Stimulated activated naive B cell treated with anti-CD40 and anti-IgM and Interleukin-4, amounts not matched to agents 10 μg/mL and 1 μg/mL and 100 μg/mL, for 72 hours (primary cell): Measurements from ENCODE around the gene KCNIP3.

Experiments used
- ATAC-seq, 2 donors: fragments of 150-1000 bp; cut with Tn5 transposase; replicated peaks; 2 replicates each; pipeline ENCODE4 v1.10.0; 2021; ENCODE audit warnings: moderate library complexity in 1 of 2
- DNase-seq: peaks from one replicate; pipeline ENCODE4 v3.0.0; 2021
- H3K27ac Mint-ChIP-seq: one replicate; pipeline ENCODE4 v1.8.0; 2022; ENCODE audit warnings: mild to moderate bottlenecking, mixed read lengths
- H3K27me3 Mint-ChIP-seq, 2 donors: one replicate each; pipeline ENCODE4 v1.8.0; 2022; ENCODE audit warnings: mixed read lengths in 2 of 2
- H3K36me3 Mint-ChIP-seq, 2 donors: one replicate each; pipeline ENCODE4 v1.8.0; 2022; ENCODE audit warnings: mixed read lengths in 2 of 2, mild to moderate bottlenecking in 1 of 2
- H3K4me1 Mint-ChIP-seq, 2 donors: one replicate each; pipeline ENCODE4 v1.8.0; 2022; ENCODE audit warnings: mixed read lengths in 2 of 2, mild to moderate bottlenecking in 1 of 2
- H3K4me3 Mint-ChIP-seq, 2 donors: one replicate each; pipeline ENCODE4 v1.8.0; 2022; ENCODE audit warnings: mild to moderate bottlenecking in 2 of 2, mixed read lengths in 2 of 2, moderate library complexity in 1 of 2
- H3K9me3 Mint-ChIP-seq, 2 donors: one replicate each; pipeline ENCODE4 v1.8.0; 2022; ENCODE audit warnings: mixed read lengths in 2 of 2, mild to moderate bottlenecking in 1 of 2

KCNIP3 gene

DNA sequence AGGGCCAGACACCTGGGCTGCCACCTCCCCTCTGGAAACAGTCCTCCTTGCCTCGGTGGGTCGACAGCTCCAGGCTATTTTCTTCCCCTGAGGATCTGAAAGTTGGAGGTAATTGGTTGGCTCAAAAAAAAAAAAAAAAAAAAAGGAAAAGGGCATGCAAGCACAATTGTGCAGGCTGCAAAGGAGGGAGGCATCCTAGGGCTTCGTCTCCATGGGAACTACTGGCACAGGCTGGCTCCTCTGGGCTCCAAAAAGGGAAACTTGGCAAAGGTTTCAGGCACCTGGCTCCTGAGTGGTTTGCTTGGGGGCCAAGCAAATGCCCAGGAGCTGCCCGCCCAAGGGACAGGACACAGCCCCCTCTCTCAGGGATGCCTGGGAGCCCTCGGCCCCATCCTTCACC, 1.1 kb upstream of the KCNIP3 start:
- Mint-ChIP-seq H3K27ac (no peak overlapping the region), H3K4me3 (no peak overlapping the region), H3K9me3 (peaks cover 7 to 15% of the 10 kb centered on the region in 2 donors), H3K36me3 (peaks cover 0 to 2% of the 10 kb centered on the region in 2 donors), H3K4me1 (peaks cover 0 to 2% of the 10 kb centered on the region in 2 donors), H3K27me3 (peaks cover 19 to 20% of the 10 kb centered on the region in 2 donors)
- no peak for DNase-seq
- ATAC-seq = no peak

DNA sequence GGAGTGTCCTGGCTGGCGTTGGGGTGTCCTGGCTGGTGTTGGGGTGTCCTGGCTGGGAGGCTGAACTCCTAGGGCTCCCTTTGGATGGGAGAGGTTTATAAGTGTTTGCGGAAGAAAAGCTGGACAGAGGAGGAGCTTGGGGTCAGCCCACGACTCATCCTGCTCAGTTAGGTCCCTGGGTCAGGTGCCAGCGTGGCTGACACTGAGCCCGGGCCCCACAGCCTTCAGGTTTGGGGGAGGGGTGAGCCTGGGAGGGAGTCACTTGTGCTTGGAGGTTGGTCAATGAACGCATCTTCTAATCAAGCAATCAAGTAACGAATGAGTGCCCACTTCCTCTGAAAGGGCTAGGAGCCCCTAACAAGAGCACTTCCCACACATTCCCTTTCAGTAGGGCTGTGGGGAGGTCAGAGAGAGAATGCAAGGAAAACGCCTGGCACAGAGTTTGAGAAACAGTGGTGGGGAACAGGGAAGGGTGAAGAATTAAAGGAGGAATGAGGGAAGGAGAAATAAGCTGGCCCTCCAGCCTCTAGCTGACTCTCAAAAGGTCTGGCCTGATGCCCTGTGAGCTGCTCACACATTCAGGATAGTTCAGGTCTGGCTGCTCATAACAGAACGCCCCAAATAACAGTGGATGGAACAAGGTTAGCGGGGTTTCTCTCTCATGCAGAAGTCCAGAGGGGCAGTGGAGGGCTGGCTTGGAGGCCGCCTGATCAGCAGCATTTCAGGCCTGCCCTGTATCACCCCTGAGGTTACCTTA, 670 bp downstream of the KCNIP3 start:
- no peak for ATAC-seq
- DNase-seq = no peak
- H3K4me3 Mint-ChIP-seq = no peak overlapping the region
- no peaks in the 10 kb centered on the region for H3K36me3 Mint-ChIP-seq
- H3K4me1 Mint-ChIP-seq = peaks cover 0 to 2% of the 10 kb centered on the region in 2 donors
- peak overlapping the region; percentile 52 for H3K27ac Mint-ChIP-seq
- peaks cover 0 to 4% of the 10 kb centered on the region in 2 donors for H3K9me3 Mint-ChIP-seq
- H3K27me3 Mint-ChIP-seq = peaks cover 19 to 20% of the 10 kb centered on the region in 2 donors

DNA sequence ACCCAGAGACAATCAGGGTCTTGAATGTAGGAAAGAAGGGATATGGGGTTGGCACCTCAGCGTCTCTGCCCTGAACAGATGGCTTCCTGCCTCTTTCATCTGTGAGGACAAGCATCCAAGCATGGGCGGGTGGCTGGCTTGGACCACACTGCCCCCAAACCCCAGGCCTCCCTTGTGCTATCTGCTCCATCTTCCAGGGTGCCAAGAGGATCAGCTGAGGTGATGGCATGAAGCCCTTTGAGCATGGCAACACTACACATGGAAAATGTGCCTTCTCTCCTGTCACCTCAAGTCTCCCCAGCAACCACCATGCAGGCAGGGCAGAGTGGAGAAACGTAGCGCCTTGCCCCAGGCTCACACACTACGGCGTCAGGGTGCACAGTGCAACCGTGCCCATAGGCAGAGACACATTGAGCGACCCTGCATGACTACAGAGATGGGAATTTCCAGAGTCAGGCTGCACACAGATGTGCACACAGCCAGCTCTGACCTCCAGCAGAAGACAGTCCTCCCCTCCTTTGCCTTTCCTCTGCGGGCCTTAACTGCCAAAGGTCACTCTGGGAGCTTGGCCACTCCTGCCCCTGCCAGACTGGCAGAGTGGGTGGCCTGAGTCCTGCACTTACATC, 1.5 kb downstream of the KCNIP3 start:
- Mint-ChIP-seq H3K27ac (no peak overlapping the region), H3K27me3 (peaks cover 19 to 20% of the 10 kb centered on the region in 2 donors), H3K4me3 (no peak overlapping the region), H3K9me3 (no peaks in the 10 kb centered on the region), H3K4me1 (peaks cover 0 to 4% of the 10 kb centered on the region in 2 donors), H3K36me3 (no peaks in the 10 kb centered on the region)
- no peak for DNase-seq
- peak in 1 of 2 donors; percentile 22 for ATAC-seq

DNA sequence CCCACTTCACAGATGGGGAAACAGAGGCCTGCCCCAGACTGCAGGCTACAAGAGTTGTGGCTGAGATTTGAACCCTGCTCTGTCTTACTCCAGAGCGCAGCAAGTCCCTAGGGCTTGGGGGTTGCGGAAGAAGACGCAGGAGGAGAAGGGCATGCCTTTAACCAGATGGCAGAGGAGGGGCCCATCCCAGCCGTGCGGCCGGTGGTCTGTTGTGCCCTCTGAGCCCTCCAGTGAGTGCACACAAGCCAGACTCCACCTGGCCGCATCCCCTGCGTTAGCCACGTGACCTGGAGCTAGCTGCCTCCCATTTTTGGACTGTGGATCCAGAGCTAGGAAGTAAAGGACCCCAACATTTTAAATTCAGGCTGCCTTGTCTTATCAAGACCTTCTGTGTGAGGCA, 2.8 kb downstream of the KCNIP3 start:
- peaks cover 19 to 20% of the 10 kb centered on the region in 2 donors for H3K27me3 Mint-ChIP-seq
- no peaks in the 10 kb centered on the region for H3K36me3 Mint-ChIP-seq

DNA sequence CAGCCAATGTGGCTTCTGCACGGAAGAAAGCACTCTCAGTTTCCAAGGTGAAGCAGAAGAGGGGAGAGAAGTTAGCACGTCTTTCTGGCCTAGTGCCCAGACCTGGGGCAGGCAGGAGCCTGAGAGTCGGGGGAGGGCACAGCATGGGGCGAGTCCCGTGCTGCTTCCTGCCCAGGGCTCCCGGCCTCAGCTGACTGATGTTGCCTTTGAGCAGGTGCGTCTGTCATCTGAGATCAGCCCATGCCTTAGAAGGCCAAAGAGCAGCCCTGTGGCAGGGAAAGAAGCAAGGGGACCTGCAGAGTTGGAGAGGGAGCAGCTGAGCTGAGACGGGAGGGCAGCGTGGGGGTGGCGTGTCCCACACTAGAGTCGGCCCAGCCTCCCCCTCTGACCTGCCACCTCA, 3.3 kb downstream of the KCNIP3 start:
- H3K4me1 Mint-ChIP-seq = peaks cover 0 to 4% of the 10 kb centered on the region in 2 donors
- no peaks in the 10 kb centered on the region for H3K36me3 Mint-ChIP-seq
- peaks cover 19 to 20% of the 10 kb centered on the region in 2 donors for H3K27me3 Mint-ChIP-seq
- ATAC-seq = no peak
- H3K9me3 Mint-ChIP-seq = no peaks in the 10 kb centered on the region
- no peak overlapping the region for H3K4me3 Mint-ChIP-seq
- DNase-seq = no peak
- H3K27ac Mint-ChIP-seq = no peak overlapping the region

More for the DNA sequence above, 2.8 kb downstream of the KCNIP3 start:
- no peaks in the 10 kb centered on the region for H3K9me3 Mint-ChIP-seq
- ATAC-seq = no peak
- no peak overlapping the region for H3K27ac Mint-ChIP-seq
- H3K4me3 Mint-ChIP-seq = no peak overlapping the region
- no peak for DNase-seq
- H3K4me1 Mint-ChIP-seq = peaks cover 0 to 4% of the 10 kb centered on the region in 2 donors

DNA sequence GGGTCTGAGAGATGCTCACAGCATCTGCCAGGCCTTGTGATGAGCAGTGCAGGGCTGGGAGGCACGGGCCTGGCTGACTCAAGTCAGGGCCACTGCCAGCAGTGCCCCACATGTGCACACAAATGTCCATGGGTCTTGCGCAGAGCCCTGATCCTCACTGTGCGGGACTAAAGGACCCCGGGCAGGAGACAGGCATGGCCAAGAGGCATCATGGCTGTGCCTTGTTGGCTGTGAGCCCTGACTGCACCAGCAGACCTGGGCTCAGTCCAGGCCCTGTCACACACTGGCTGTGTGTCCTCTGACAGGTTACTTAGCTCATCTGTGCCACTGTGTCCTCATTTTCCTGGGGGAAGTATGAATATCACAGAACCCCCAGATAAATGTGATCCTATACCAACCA, 4.0 kb downstream of the KCNIP3 start:
- Mint-ChIP-seq H3K9me3 (no peaks in the 10 kb centered on the region), H3K4me1 (peaks cover 0 to 4% of the 10 kb centered on the region in 2 donors), H3K27ac (no peak overlapping the region), H3K27me3 (peaks cover 16 to 19% of the 10 kb centered on the region in 2 donors), H3K4me3 (no peak overlapping the region), H3K36me3 (no peaks in the 10 kb centered on the region)
- no peak for ATAC-seq
- no peak for DNase-seq

DNA sequence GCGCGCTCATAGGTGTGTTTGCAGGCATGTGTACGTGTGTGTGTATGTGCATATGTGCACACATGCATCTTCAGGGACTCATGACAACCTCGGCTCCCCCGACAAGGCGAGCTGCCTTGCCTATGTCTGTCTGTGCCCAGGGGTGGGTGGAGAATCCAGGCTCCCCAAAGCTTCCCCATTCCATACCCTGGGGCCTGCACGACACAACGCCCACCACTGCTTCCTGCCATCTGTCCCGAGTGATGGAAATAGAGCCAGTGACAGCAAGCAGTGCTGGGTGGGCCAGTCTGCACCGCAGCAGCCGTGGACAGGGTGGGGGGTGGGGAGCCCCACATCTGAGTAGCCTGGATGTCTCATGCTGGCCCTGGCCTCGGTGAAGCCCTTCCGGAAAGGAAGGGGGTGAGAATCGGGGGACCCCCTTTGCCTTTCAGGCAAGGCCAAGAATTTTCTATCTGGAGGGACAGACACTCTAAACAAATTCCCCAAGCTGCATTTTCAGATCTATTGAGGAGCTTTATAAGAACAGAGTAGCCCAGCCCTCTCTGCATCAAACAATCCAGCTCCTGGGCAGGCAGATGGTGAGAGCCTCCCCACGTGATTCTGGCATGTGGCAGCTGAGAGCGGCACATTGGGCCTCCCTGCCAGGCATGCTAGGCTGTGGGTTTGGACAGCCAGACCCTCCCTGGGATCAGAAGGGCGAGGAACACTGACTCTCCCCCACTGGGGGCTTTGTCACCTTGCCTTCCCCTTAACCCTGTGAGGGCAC, 4.9 kb downstream of the KCNIP3 start:
- no peak for ATAC-seq
- no peaks in the 10 kb centered on the region for H3K36me3 Mint-ChIP-seq

DNA sequence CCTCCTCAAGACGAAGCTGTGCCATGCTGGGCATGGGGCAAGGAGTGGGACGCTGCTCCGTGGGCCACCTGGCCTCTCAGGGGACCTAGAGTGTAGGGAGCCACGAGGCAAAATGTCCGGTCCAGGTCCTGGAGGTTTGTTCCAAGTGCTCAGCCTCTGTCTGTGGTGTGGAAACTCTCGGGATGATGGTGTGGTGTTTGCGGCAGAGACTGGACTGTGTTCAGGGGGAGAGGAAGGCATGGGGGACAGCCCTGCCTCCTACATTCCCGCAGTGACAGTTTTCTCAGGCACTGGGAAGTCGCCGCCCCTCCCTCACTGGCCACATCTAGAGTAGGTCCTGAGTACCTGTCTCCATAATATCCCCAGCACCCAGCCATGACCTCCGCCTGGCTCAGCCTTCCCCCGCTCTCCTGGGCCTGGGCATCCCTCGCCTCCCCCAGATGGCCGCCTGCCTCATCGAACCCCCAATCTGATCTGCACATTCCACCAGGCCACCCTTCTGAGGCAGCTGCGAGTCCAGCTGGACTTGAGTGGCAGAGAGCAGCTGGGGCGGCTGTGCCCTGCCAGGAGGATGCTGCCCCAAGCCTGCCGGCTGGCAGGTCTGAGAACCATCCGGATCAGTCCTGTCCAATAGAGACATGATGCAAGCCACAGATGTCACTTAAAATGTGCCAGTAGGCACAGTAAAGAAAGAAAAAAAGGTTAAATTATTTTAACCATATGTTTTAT, 6.2 kb downstream of the KCNIP3 start:
- no peaks in the 10 kb centered on the region for H3K9me3 Mint-ChIP-seq
- peaks cover 0 to 4% of the 10 kb centered on the region in 2 donors for H3K27me3 Mint-ChIP-seq
- DNase-seq (no peak), ATAC-seq (no peak)
- no peak overlapping the region for H3K27ac Mint-ChIP-seq
- no peaks in the 10 kb centered on the region for H3K36me3 Mint-ChIP-seq
- peaks cover 0 to 3% of the 10 kb centered on the region in 2 donors for H3K4me1 Mint-ChIP-seq
- H3K4me3 Mint-ChIP-seq = no peak overlapping the region

More for the DNA sequence above, 4.9 kb downstream of the KCNIP3 start:
- no peak for DNase-seq
- Mint-ChIP-seq H3K27me3 (peaks cover 7 to 11% of the 10 kb centered on the region in 2 donors), H3K9me3 (no peaks in the 10 kb centered on the region), H3K27ac (no peak overlapping the region), H3K4me3 (no peak overlapping the region), H3K4me1 (peaks cover 0 to 1% of the 10 kb centered on the region in 2 donors)

DNA sequence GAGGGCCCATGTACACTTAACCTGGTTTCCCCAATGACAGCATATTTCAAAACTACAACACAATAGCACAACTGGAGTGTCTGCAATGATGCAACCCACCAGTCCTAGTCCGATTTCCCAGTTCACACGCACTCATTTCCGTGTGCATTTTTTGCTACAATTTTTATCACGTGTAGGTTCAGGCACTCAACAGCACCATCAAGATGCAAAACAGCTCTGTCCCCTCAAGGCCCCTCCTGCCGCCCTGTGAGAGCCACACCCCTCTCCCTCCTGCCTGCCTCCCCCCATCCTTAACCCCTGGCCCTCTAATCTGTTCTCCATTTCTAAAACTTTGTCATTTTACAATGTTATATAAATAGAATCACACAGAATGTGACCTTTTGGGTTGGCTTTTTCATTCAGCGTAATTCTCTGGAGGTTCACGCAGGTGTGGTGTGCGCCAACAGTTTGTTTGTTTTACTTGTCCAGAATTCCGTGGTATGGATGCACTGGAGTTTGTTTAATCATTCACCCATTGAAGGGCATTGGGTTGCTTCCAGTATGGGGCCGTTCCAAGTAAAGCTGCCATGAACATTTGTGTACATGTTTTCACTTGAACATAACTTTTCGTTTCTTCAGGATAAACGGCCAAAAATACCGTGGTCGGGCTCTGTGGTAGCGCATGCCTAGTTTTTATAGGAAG, 8.4 kb downstream of the KCNIP3 start:
- Mint-ChIP-seq H3K4me3 (no peak overlapping the region), H3K4me1 (peaks cover 0 to 3% of the 10 kb centered on the region in 2 donors), H3K9me3 (no peaks in the 10 kb centered on the region), H3K27me3 (peaks cover 0 to 4% of the 10 kb centered on the region in 2 donors), H3K36me3 (no peaks in the 10 kb centered on the region), H3K27ac (no peak overlapping the region)
- DNase-seq (no peak), ATAC-seq (no peak)

DNA sequence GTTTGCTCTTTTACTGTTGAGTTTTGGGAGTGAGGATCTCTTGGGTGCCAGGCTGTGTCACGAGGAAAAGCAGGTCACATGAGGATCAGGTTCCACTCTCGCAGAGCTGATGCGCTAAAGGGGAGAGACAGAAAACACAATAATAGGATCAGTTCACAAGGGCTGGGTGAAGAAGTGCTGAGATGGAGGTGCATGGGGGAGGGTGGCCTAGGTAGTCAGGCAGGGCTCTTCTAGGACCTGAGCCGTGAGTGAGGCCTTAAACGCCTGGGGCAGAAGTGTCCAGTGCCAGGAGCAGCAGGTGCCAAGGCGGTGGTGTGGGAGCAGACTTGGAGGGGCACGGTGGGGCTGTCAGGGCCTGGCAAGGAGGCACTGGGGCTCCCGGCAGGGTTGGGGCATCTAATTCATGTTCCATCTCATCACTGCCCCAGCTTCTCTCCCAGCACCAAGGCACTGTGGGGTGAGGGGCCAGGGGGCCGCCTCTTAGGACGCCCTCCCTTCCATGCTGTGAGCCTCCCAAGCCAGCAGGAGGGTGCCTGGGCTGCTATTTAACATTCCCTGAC, 9.3 kb downstream of the KCNIP3 start:
- no peak overlapping the region for H3K27ac Mint-ChIP-seq
- H3K4me1 Mint-ChIP-seq = peaks cover 0 to 3% of the 10 kb centered on the region in 2 donors
- ATAC-seq = no peak
- H3K4me3 Mint-ChIP-seq = no peak overlapping the region
- H3K27me3 Mint-ChIP-seq = peaks cover 0 to 4% of the 10 kb centered on the region in 2 donors
- DNase-seq = no peak
- H3K36me3 Mint-ChIP-seq = no peaks in the 10 kb centered on the region
- H3K9me3 Mint-ChIP-seq = no peaks in the 10 kb centered on the region

DNA sequence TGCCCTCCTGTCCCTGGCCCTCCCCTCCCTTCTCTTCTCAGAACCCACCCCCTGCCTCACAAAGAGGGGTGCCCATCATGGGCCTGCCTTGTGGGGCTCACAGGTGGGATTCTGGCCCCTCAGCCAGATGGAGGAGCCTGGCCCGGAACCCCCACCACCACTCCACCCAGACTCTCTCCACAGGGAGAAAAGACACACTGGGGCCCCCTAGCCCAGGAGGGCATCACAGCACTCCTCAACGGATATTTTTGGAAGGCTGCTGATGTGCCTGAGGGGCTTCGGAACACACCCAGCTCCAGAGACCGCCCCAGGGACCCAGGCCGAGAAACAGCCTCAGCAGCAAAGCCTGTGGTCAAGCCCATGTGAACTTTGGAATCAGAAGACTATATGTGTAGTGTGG, 9.9 kb downstream of the KCNIP3 start:
- no peak for ATAC-seq
- Mint-ChIP-seq H3K4me1 (peaks cover 0 to 3% of the 10 kb centered on the region in 2 donors), H3K27me3 (peaks cover 0 to 4% of the 10 kb centered on the region in 2 donors), H3K4me3 (no peak overlapping the region), H3K9me3 (no peaks in the 10 kb centered on the region), H3K27ac (no peak overlapping the region), H3K36me3 (no peaks in the 10 kb centered on the region)
- no peak for DNase-seq

DNA sequence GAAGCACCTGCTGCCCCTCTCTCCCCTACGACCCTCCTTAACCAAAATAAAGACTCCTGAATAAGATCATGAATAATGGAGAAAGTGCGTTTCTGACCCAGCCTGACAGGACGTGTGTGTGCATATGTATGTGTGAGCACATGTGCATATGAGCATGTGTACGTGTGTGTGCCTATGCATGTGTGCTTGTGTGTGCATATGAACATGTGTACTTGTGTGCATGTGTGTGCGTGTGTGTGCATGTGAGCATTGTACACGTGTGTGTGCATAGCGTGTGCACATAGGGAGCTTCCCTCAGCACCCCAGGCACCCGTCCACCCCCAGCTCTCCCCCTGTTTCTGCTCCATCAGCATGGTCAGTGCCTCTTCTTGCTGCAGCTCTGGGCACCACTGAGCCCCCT, 10.7 kb downstream of the KCNIP3 start:
- no peak overlapping the region for H3K27ac Mint-ChIP-seq
- H3K4me1 Mint-ChIP-seq = peaks cover 0 to 3% of the 10 kb centered on the region in 2 donors
- DNase-seq (no peak), ATAC-seq (no peak)
- no peak overlapping the region for H3K4me3 Mint-ChIP-seq
- peaks cover 0 to 4% of the 10 kb centered on the region in 2 donors for H3K27me3 Mint-ChIP-seq
- no peaks in the 10 kb centered on the region for H3K9me3 Mint-ChIP-seq
- no peaks in the 10 kb centered on the region for H3K36me3 Mint-ChIP-seq

DNA sequence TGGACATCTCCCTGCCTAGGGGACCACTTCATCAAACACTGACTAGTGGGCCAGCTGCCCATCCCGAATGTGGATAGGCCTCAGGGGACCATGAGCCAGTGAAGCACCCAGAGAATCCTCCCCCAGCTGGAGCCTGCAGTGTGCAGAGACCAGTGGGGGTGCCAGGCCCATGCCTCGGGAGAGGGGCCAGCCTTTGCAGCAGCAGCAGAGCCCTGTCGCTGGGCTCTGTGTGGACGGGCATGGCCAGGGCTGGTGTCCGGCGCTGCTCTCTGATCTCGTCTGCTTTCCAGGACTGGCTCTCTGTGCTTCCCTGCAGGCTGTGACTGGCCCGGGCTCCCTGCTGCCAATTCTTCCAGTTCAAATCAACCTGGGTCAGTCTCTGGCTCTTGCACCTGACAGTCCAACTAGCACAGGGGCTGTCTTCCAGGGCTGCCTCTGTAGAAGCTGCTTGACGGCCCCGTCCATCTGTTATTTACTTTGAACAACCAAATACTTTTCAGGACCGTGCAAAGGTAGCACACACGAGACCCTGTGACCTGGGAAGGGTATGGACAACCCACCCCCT, 11.4 kb downstream of the KCNIP3 start:
- H3K27ac Mint-ChIP-seq = no peak overlapping the region
- no peaks in the 10 kb centered on the region for H3K36me3 Mint-ChIP-seq
- peaks cover 0 to 4% of the 10 kb centered on the region in 2 donors for H3K27me3 Mint-ChIP-seq
- ATAC-seq (no peak), DNase-seq (no peak)
- H3K4me3 Mint-ChIP-seq = no peak overlapping the region
- H3K4me1 Mint-ChIP-seq = peaks cover 0 to 3% of the 10 kb centered on the region in 2 donors
- H3K9me3 Mint-ChIP-seq = no peaks in the 10 kb centered on the region
